GM12865 (cell line): Measurements from ENCODE around the gene NCK2.

Source experiments
- DNase-seq: peaks from one replicate; pipeline ENCODE4 v3.0.0; 2010; ENCODE audit warnings: low read depth
- H3K4me3 ChIP-seq: 2 replicates; pipeline ENCODE4 v1.5.1; 2011; ENCODE audit warnings: mild to moderate bottlenecking, low read depth, low read length, control low read depth
- TF ChIP-seq, protein P1 (sequence below): IDR thresholded peaks from 2 replicates; pipeline ENCODE4 v1.5.1; 2011; ENCODE audit warnings: low read length, control low read depth, low read depth, inconsistent platforms; ENCODE audit not compliant: insufficient read depth; ENCODE audit errors: missing control alignments

The NCK2 gene

DNA sequence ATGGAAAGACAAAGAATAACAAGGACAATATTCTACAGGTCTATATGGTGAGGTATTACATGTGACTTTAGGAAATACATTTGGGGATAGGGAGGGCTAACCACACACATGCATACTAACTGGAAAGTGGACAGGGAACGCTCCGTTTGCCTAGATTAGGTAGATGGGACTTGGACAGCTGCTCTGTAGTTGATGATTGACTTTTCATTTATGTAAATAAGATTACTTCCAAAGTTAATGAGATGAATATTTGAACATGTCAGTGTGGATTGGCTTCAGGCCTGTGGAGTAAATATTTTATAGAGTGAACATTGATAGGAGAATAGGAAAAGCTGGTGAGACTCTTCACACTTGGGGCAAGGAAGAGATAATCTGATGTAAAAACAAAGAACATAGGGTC, 142.0 kb downstream of the NCK2 start:
- no peak overlapping the region for H3K4me3 ChIP-seq
- no peak for DNase-seq
- TF ChIP-seq, protein P1, sequence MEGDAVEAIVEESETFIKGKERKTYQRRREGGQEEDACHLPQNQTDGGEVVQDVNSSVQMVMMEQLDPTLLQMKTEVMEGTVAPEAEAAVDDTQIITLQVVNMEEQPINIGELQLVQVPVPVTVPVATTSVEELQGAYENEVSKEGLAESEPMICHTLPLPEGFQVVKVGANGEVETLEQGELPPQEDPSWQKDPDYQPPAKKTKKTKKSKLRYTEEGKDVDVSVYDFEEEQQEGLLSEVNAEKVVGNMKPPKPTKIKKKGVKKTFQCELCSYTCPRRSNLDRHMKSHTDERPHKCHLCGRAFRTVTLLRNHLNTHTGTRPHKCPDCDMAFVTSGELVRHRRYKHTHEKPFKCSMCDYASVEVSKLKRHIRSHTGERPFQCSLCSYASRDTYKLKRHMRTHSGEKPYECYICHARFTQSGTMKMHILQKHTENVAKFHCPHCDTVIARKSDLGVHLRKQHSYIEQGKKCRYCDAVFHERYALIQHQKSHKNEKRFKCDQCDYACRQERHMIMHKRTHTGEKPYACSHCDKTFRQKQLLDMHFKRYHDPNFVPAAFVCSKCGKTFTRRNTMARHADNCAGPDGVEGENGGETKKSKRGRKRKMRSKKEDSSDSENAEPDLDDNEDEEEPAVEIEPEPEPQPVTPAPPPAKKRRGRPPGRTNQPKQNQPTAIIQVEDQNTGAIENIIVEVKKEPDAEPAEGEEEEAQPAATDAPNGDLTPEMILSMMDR, result no peak

DNA sequence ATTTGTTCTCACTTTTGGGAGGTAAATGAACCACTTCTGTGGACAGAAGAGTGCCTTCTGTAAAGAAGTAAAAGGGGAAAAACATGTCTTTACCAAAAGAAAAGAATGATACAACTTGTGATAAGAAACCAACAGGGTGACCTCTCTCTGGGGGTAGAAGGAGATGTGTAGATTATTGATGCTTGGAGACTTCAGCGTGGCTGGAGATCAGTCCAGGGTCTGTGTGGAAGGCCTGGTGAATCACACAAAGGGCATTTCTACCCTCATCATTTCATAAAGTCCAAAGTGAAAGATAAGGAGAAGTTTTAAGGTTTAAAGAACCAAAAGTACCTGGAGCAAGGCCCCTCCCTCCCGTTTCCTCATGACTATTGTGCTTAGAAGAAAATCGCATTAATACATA, 142.5 kb downstream of the NCK2 start:
- TF ChIP-seq, protein P1, result no peak
- DNase-seq, result no peak

DNA sequence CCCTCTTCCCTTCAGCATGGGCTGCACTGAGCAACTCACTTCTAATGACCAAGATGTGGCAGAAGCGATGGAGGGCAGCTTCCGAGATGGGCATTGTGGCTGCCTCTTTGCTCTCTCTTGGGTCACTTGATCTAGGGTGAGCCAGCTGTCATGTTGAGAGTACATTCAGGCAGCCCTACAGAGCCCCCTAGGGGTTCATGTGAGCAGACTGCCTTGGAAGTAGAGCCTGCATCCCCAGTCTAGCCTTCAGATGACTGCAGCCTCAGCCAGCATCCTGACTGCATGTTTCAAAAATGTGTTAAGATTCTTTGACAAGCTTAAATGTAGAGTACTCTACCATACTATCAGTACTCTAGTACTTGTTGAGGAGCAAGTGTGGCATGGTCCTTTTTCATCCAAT, 143.9 kb downstream of the NCK2 start:
- TF ChIP-seq, protein P1, result peak; percentile 26
- peak; percentile 51 for DNase-seq

More for the DNA sequence above, 142.5 kb downstream of the NCK2 start:
- H3K4me3 ChIP-seq, result no peak overlapping the region

DNA sequence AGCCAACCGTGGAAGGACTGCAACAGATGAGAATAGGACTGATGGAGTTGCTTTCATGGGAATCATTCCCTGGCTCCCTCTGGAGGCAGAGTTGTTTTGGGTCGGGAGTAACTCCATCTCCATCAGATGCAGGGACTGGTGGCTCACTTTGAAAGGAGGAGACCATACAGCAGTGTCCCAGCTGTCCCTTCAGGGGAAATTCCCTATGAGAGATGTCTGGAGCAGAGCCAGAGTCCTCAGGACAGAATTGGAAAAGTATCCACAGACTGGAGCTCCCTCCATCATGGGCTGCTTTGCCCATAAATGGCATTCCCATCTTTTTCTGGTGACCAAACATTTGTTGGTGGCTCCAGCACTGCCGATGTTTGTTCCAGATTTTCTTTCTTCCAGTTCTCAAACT, 144.3 kb downstream of the NCK2 start:
- DNase-seq, result no peak
- TF ChIP-seq, protein P1, result no peak
- H3K4me3 ChIP-seq, result no peak overlapping the region

More for the DNA sequence above, 143.9 kb downstream of the NCK2 start:
- H3K4me3 ChIP-seq, result no peak overlapping the region

DNA sequence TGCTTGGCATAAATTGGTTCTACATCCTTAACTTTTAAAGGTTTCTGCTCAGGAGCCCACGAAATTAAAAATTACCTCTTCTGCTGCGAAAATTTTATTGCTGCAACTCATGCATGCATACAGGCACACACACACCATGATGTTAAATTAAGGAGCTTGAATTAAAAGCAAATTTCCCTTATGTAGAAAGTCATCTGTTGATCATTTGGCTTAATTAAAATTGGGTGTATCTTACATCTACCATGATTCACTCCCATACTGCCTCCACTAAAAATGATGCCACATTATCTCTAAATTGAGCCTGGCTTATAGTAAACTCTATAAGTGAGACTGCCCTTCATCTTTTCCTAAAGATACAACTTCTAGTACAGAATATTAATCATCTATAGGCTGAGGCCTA, 145.4 kb downstream of the NCK2 start:
- TF ChIP-seq, protein P1, result no peak
- H3K4me3 ChIP-seq, result no peak overlapping the region
- no peak for DNase-seq

DNA sequence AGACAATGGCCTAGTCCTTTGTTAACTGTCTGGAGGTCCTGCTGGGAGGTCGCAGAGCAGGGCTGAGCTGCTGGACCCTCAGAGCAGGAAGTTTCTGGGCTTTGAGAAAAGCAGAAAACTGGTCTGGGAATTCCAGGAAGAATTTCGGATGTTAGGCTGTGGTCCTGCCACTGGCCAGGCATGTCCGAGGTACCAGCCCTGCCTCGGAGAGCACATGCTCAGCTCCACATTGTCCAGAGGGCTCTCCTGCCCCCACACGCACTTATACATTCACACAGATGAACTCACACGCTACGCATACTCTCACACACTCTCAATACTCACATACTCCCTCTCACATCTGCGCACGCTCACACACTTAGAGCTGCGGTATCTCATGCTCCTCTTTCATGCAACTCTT, 146.1 kb downstream of the NCK2 start:
- no peak overlapping the region for H3K4me3 ChIP-seq
- TF ChIP-seq, protein P1, result no peak
- DNase-seq, result no peak
